HS-27A (cell line): ENCODE data around the gene MRPL9.
"Not testable (repeated sequence)": the region's sequence is repeated elsewhere in the genome, so short reads cannot be mapped to it uniquely, and the experiment has no call there.

Source experiments
- DNase-seq: peaks from one replicate; pipeline ENCODE4 v3.0.0-alpha.2; 2012; ENCODE audit warnings: low read depth, missing footprints

MRPL9 gene

GRCh38 chr1:151783796-151784195 is 20.5 kb upstream of the MRPL9 start:
- DNase-seq, result no peak

GRCh38 chr1:151782741-151783140 is 19.4 kb upstream of the MRPL9 start:
- DNase-seq, result no peak

- not testable (repeated sequence) for DNase-seq
These were observed 18.7 kb upstream of the MRPL9 start for GRCh38 chr1:151782026-151782425.

GRCh38 chr1:151780736-151781135 is 17.4 kb upstream of the MRPL9 start:
- DNase-seq, result not testable (repeated sequence)

GRCh38 chr1:151779852-151780251 is 16.6 kb upstream of the MRPL9 start:
- no peak for DNase-seq

GRCh38 chr1:151777317-151777716 is 14.0 kb upstream of the MRPL9 start:
- no peak for DNase-seq

- no peak for DNase-seq
These were observed 13.4 kb upstream of the MRPL9 start for GRCh38 chr1:151776665-151777062.

- no peak for DNase-seq
These were observed 12.8 kb upstream of the MRPL9 start for GRCh38 chr1:151775894-151776664.

- no peak for DNase-seq
These were observed 11.1 kb upstream of the MRPL9 start for GRCh38 chr1:151774256-151774922.

GRCh38 chr1:151773702-151774101 is 10.4 kb upstream of the MRPL9 start:
- no peak for DNase-seq

- DNase-seq, result not testable (repeated sequence)
These were observed 6.0 kb upstream of the MRPL9 start for GRCh38 chr1:151769270-151769669.

GRCh38 chr1:151768351-151769066 is 5.2 kb upstream of the MRPL9 start:
- not testable (repeated sequence) for DNase-seq

GRCh38 chr1:151763990-151764389 is 694 bp upstream of the MRPL9 start:
- DNase-seq, result no peak

GRCh38 chr1:151760597-151761385 is 2.5 kb downstream of the MRPL9 start:
- no peak for DNase-seq

- DNase-seq, result no peak
These were observed 4.1 kb downstream of the MRPL9 start for GRCh38 chr1:151759241-151759640.

GRCh38 chr1:151756291-151756690 is 7.0 kb downstream of the MRPL9 start:
- no peak for DNase-seq

- no peak for DNase-seq
These were observed 21.8 kb downstream of the MRPL9 start for GRCh38 chr1:151741516-151741915.

- no peak for DNase-seq
These were observed 23.5 kb downstream of the MRPL9 start for GRCh38 chr1:151739590-151740355.

- DNase-seq, result no peak
These were observed 25.8 kb downstream of the MRPL9 start for GRCh38 chr1:151737479-151737878.

GRCh38 chr1:151737026-151737425 is 26.3 kb downstream of the MRPL9 start:
- DNase-seq, result no peak

- not testable (repeated sequence) for DNase-seq
These were observed 29.3 kb downstream of the MRPL9 start for GRCh38 chr1:151733995-151734394.
